GM12892 (cell line): ENCODE results near the gene KLHDC1.

Experiments used
- POLR2AphosphoS5 ChIP-seq: IDR thresholded peaks from 2 replicates; pipeline ENCODE4 v1.6.1; 2011; ENCODE audit warnings: low read depth, low read length, control low read depth
- TAF1 ChIP-seq: IDR thresholded peaks from 2 replicates; pipeline ENCODE4 v1.6.1; 2011; ENCODE audit warnings: low read depth, mild to moderate bottlenecking, control low read depth, low read length, borderline replicate concordance

DNA sequence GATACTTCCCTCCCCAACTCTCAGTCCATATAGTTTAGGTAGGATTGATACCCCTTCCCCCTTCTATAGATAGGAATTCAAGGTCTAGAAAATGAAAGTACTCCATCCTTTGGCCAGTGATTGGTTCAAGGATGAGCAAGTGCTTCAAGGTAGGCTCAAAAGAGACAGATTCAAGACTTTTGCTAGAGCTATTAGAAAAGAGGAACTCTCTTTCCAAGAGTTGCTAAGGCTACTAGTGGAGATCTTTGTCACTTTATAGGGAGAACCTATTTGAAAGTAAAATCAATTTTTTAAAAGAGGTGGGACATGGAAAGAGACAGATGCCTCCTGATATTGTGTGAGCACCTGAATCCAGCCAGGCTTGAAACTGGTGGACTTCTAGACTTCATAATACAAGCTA lies 22.4 kb upstream of the KLHDC1 start:
- TF ChIP-seq TAF1 (no peak), POLR2AphosphoS5 (no peak)
